ENCODE results near the gene ABHD16A. TPM values are rescaled to one million over a fixed set of nuclear protein-coding genes. Genes with fewer than 3 reads are reported as not detected.

ABHD16A gene
- total and polyA plus RNA-seq, 2 of the 13 experiments (the other 11 are each of a cell fraction or from before 2014, with no cell fraction given), result 43.5 to 45.4 TPM

DNA sequence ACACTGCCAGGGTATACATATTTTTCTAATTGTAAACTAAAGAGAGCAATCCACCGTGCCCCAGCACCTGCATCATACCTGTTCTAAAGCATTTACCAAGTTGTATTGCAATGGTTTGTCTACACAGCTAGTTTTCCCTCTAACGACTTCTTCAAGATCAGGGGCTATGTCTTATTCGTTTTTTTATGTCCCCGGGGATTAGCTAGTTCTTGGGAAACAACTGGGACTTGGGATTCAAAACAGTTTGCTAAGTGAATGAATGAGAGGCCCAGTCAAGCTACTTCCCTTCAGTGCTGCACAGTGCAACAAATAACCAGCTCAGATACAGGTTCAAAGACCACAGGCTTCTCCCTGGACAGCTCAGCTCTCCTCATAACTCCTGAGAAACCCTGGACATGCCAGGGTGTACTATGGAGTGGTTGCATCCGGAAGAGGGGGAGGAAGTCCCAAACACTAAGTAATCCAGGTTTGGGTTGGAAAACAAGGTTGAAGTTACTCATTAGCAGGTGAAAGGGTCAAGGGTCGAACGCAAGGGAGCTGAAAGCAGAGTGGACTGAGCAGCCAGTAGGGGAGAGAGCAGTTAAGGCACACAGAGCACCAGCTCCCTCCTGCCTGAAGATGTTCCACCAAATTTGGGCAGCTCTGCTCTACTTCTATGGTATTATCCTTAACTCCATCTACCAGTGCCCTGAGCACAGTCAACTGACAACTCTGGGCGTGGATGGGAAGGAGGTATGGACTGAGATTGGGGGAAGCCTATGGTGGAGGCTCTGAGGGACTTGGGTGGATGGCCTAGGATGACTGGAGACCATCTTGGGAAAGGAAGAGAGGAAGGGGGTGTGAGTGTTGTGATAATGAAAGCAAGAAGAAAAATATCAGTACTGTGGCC, 47.5 kb downstream of the ABHD16A start, which contains the start of gene APOM (continued):
- no peak for TF ChIP-seq NONO (IDR thresholded peaks at IDR 0.05)
- TF ChIP-seq NONO (CRISPR knock-in tag; conservative IDR thresholded peaks at IDR 0.05), result peak; percentile 96
- TF ChIP-seq ZNF282 (IDR thresholded peaks at IDR 0.05; ENCODE audit: partially characterized antibody), result no peak
- peak; percentile 100 for TF ChIP-seq ETV5 (CRISPR knock-in tag; IDR thresholded peaks at IDR 0.05; ENCODE audit: borderline replicate concordance)
- TF ChIP-seq JUND (CRISPR knock-in tag; IDR thresholded peaks at IDR 0.05), result peak; percentile 48; the same call in 1 of the 2 replicates
- peak; percentile 89; the same call in 1 of the 2 replicates for TF ChIP-seq ZNF235 (CRISPR knock-in tag; IDR thresholded peaks at IDR 0.05; ENCODE audit: borderline replicate concordance)
- TF ChIP-seq, protein P1, sequence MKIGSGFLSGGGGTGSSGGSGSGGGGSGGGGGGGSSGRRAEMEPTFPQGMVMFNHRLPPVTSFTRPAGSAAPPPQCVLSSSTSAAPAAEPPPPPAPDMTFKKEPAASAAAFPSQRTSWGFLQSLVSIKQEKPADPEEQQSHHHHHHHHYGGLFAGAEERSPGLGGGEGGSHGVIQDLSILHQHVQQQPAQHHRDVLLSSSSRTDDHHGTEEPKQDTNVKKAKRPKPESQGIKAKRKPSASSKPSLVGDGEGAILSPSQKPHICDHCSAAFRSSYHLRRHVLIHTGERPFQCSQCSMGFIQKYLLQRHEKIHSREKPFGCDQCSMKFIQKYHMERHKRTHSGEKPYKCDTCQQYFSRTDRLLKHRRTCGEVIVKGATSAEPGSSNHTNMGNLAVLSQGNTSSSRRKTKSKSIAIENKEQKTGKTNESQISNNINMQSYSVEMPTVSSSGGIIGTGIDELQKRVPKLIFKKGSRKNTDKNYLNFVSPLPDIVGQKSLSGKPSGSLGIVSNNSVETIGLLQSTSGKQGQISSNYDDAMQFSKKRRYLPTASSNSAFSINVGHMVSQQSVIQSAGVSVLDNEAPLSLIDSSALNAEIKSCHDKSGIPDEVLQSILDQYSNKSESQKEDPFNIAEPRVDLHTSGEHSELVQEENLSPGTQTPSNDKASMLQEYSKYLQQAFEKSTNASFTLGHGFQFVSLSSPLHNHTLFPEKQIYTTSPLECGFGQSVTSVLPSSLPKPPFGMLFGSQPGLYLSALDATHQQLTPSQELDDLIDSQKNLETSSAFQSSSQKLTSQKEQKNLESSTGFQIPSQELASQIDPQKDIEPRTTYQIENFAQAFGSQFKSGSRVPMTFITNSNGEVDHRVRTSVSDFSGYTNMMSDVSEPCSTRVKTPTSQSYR (CRISPR knock-in tag; IDR thresholded peaks at IDR 0.05; ENCODE audit: borderline replicate concordance), result peak; percentile 90
- TF ChIP-seq, protein P2, sequence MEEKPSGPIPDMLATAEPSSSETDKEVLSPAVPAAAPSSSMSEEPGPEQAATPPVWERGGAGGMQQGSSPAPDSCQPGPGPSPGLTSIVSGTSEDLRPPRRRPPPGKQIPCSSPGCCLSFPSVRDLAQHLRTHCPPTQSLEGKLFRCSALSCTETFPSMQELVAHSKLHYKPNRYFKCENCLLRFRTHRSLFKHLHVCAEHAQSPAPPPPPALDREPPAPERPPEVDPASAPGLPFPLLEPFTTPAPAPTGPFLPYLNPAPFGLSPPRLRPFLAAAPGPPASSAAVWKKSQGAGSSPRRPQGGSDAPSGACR (CRISPR knock-in tag; IDR thresholded peaks at IDR 0.05), result peak; percentile 75; the same call in 1 of the 2 replicates
- peak; percentile 21; the same call in 1 of the 2 replicates for TF ChIP-seq CEBPB (IDR thresholded peaks at IDR 0.05; ENCODE audit: borderline replicate concordance, low read depth, low read length)
- TF ChIP-seq, protein P3, sequence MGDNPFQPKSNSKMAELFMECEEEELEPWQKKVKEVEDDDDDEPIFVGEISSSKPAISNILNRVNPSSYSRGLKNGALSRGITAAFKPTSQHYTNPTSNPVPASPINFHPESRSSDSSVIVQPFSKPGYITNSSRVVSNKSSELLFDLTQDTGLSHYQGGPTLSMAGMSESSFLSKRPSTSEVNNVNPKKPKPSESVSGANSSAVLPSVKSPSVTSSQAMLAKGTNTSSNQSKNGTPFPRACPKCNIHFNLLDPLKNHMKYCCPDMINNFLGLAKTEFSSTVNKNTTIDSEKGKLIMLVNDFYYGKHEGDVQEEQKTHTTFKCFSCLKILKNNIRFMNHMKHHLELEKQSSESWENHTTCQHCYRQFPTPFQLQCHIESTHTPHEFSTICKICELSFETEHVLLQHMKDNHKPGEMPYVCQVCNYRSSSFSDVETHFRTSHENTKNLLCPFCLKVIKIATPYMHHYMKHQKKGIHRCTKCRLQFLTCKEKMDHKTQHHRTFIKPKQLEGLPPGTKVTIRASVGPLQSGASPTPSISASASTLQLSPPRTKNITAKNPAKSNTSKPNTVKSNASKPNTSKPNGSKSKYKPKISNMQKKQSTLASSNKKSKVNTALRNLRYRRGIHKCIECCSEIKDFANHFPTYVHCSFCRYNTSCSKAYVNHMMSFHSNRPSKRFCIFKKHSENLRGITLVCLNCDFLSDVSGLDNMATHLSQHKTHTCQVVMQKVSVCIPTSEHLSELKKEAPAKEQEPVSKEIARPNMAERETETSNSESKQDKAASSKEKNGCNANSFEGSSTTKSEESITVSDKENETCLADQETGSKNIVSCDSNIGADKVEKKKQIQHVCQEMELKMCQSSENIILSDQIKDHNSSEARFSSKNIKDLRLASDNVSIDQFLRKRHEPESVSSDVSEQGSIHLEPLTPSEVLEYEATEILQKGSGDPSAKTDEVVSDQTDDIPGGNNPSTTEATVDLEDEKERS (CRISPR knock-in tag; IDR thresholded peaks at IDR 0.05), result peak; percentile 87
- peak; percentile 44; the same call in 1 of the 2 replicates for TF ChIP-seq ZNF563 (CRISPR knock-in tag; IDR thresholded peaks at IDR 0.05)
- TF ChIP-seq ZFY (CRISPR knock-in tag; IDR thresholded peaks at IDR 0.05), result peak; percentile 68
- TF ChIP-seq, protein P4, sequence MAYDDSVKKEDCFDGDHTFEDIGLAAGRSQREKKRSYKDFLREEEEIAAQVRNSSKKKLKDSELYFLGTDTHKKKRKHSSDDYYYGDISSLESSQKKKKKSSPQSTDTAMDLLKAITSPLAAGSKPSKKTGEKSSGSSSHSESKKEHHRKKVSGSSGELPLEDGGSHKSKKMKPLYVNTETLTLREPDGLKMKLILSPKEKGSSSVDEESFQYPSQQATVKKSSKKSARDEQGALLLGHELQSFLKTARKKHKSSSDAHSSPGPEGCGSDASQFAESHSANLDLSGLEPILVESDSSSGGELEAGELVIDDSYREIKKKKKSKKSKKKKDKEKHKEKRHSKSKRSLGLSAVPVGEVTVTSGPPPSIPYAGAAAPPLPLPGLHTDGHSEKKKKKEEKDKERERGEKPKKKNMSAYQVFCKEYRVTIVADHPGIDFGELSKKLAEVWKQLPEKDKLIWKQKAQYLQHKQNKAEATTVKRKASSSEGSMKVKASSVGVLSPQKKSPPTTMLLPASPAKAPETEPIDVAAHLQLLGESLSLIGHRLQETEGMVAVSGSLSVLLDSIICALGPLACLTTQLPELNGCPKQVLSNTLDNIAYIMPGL (CRISPR knock-in tag; IDR thresholded peaks at IDR 0.05; ENCODE audit: borderline replicate concordance in 1 of 2, low read depth in 1 of 2), result peak; percentile 64 to 86; a peak in 2 of 4 replicates
- peak; percentile 82 for TF ChIP-seq ZSCAN20 (CRISPR knock-in tag; IDR thresholded peaks at IDR 0.05; ENCODE audit: borderline replicate concordance)
- TF ChIP-seq NR1H2 (CRISPR knock-in tag; IDR thresholded peaks at IDR 0.05; ENCODE audit: borderline replicate concordance, low read depth), result peak; percentile 92; the same call in 1 of the 2 replicates
- TF ChIP-seq, protein P5, sequence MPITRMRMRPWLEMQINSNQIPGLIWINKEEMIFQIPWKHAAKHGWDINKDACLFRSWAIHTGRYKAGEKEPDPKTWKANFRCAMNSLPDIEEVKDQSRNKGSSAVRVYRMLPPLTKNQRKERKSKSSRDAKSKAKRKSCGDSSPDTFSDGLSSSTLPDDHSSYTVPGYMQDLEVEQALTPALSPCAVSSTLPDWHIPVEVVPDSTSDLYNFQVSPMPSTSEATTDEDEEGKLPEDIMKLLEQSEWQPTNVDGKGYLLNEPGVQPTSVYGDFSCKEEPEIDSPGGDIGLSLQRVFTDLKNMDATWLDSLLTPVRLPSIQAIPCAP (CRISPR knock-in tag; IDR thresholded peaks at IDR 0.05; ENCODE audit: low read depth), result peak; percentile 27; the same call in 1 of the 2 replicates
- TF ChIP-seq BORCS8-MEF2B (CRISPR knock-in tag; IDR thresholded peaks at IDR 0.05), result peak; percentile 93
- TF ChIP-seq MED1 (CRISPR knock-in tag; IDR thresholded peaks at IDR 0.05), result peak; percentile 99
